HEK293 (cell line): ENCODE data around the gene FNDC8.

Experiments used
- CTCF ChIA-PET: fragments of 350-600 bp; formaldehyde crosslinking; extraction: SDS; loops from one replicate; lab custom pipeline; 2021; ENCODE audit warnings: antibody characterized with exemption; lab: Yijun Ruan, JAX
- POLR2A ChIA-PET: fragments of 300-600 bp; formaldehyde crosslinking; extraction: SDS; loops from one replicate; lab custom pipeline; 2020; ENCODE audit warnings: antibody characterized with exemption, inconsistent platforms; lab: Yijun Ruan, JAX
- H3K27ac ChIP-seq: fragments of 200-500 bp; sonication (Bioruptor generic); 2 replicates; pipeline ENCODE4 v1.5.1; 2014; ENCODE audit warnings: low read depth, low read length, control low read depth, inconsistent platforms; ENCODE audit errors: extremely low read depth
- H3K36me3 ChIP-seq, 2 experiments: fragments of 200-500 bp in 1 of 2; sonication (Bioruptor generic) in 1 of 2; 1 replicate in 1 of 2; 2 replicates in 1 of 2; pipeline ENCODE4 v1.5.1; 2014 to 2017; ENCODE audit warnings: inconsistent platforms in 2 of 2, low read length in 2 of 2; ENCODE audit not compliant: control insufficient read depth in 2 of 2, insufficient read depth in 1 of 2
- H3K4me1 ChIP-seq: fragments of 200-500 bp; sonication (Bioruptor generic); 2 replicates; pipeline ENCODE4 v1.5.1; 2014; ENCODE audit warnings: mild to moderate bottlenecking, low read length, inconsistent platforms; ENCODE audit not compliant: control insufficient read depth, insufficient read depth
- H3K4me3 ChIP-seq: 2 replicates; pipeline ENCODE4 v1.5.1; 2011; ENCODE audit warnings: low read depth, mild to moderate bottlenecking, control low read depth, low read length, moderate library complexity
- H3K9me3 ChIP-seq: fragments of 200-500 bp; sonication (Bioruptor generic); 2 replicates; pipeline ENCODE4 v1.5.1; 2014; ENCODE audit warnings: low read depth, low read length, inconsistent platforms; ENCODE audit not compliant: control insufficient read depth, insufficient read depth
- IKZF3 ChIP-seq: fragments of 450-650 bp; IDR thresholded peaks from 2 replicates; pipeline ENCODE4 v1.5.0; 2018; ENCODE audit warnings: missing biosample characterization, mild to moderate bottlenecking, missing genetic modification characterization, moderate library complexity
- KLF7 ChIP-seq: fragments of 450-650 bp; formaldehyde crosslinking; IDR thresholded peaks from 2 replicates; pipeline ENCODE4 v1.5.1; 2016; ENCODE audit warnings: missing biosample characterization, missing genetic modification characterization, borderline replicate concordance
- MEIS1 ChIP-seq: sonication (generic); formaldehyde crosslinking; IDR thresholded peaks from 2 replicates; pipeline ENCODE4 v1.8.1; 2022; ENCODE audit warnings: missing genetic modification reagents, mild to moderate bottlenecking, borderline replicate concordance
- MYNN ChIP-seq: fragments of 450-650 bp; formaldehyde crosslinking; IDR thresholded peaks from 2 replicates; pipeline ENCODE4 v1.5.1; 2016; ENCODE audit warnings: missing biosample characterization, missing genetic modification characterization, borderline replicate concordance
- PRDM1 ChIP-seq: fragments of 450-650 bp; formaldehyde crosslinking; IDR thresholded peaks from 2 replicates; pipeline ENCODE4; 2016; ENCODE audit warnings: missing biosample characterization, missing genetic modification characterization
- SP7 ChIP-seq: fragments of 450-650 bp; formaldehyde crosslinking; IDR thresholded peaks from 2 replicates; pipeline ENCODE4 v1.5.1; 2016; ENCODE audit warnings: missing biosample characterization, missing genetic modification characterization
- ZNF274 ChIP-seq, 2 experiments: fragments of 200-500 bp in 1 of 2; fragments of 450-650 bp in 1 of 2; sonication (Bioruptor generic) in 1 of 2; formaldehyde crosslinking in 1 of 2; IDR thresholded peaks; 2 replicates each; pipeline versions ENCODE4 v1.5.1 to v1.6.1; 2014 to 2016; ENCODE audit warnings: borderline replicate concordance in 1 of 2, inconsistent platforms in 1 of 2, low read length in 1 of 2, missing biosample characterization in 1 of 2, missing genetic modification characterization in 1 of 2
- ZNF529 ChIP-seq: fragments of 450-650 bp; formaldehyde crosslinking; IDR thresholded peaks from 2 replicates; pipeline ENCODE4 v1.5.1; 2017; ENCODE audit warnings: missing genetic modification characterization, missing biosample characterization; ENCODE audit not compliant: insufficient replicate concordance
- ZNF623 ChIP-seq: fragments of 450-650 bp; formaldehyde crosslinking; IDR thresholded peaks from 2 replicates; pipeline ENCODE4 v1.5.1; 2016; ENCODE audit warnings: missing biosample characterization, missing genetic modification characterization
- ZNF626 ChIP-seq: fragments of 450-650 bp; sonication (Bioruptor Pico); formaldehyde crosslinking; IDR thresholded peaks from 2 replicates; pipeline ENCODE4 v1.5.1; 2018; ENCODE audit warnings: missing biosample characterization, missing genetic modification characterization, inconsistent platforms
- ZNF701 ChIP-seq: fragments of 450-650 bp; formaldehyde crosslinking; IDR thresholded peaks from 2 replicates; pipeline ENCODE4 v1.5.1; 2016; ENCODE audit warnings: missing biosample characterization, missing genetic modification characterization
- ZNF777 ChIP-seq: fragments of 450-650 bp; formaldehyde crosslinking; IDR thresholded peaks from 2 replicates; pipeline ENCODE4 v1.5.1; 2017; ENCODE audit warnings: missing biosample characterization, missing genetic modification characterization, borderline replicate concordance
- ZNF792 ChIP-seq: fragments of 450-650 bp; formaldehyde crosslinking; IDR thresholded peaks from 2 replicates; pipeline ENCODE4 v1.5.1; 2016; ENCODE audit warnings: missing biosample characterization, missing genetic modification characterization
- ZXDB ChIP-seq: fragments of 450-650 bp; formaldehyde crosslinking; IDR thresholded peaks from 2 replicates; pipeline ENCODE4 v1.5.1; 2016; ENCODE audit warnings: missing biosample characterization, missing genetic modification characterization
- TF ChIP-seq, protein P1 (sequence below): fragments of 450-650 bp; formaldehyde crosslinking; IDR thresholded peaks from 2 replicates; pipeline ENCODE4 v1.5.0; 2017; ENCODE audit warnings: missing biosample characterization, missing genetic modification characterization, borderline replicate concordance
- TF ChIP-seq, protein P2 (sequence below): fragments of 450-650 bp; formaldehyde crosslinking; IDR thresholded peaks from 2 replicates; pipeline ENCODE4 v1.5.1; 2016; ENCODE audit warnings: missing biosample characterization, missing genetic modification characterization, borderline replicate concordance
- TF ChIP-seq, protein P3 (sequence below): sonication (generic); formaldehyde crosslinking; IDR thresholded peaks from 2 replicates; pipeline ENCODE4 v1.8.1; 2022; ENCODE audit warnings: mild to moderate bottlenecking, moderate library complexity, missing genetic modification reagents

FNDC8 gene

DNA sequence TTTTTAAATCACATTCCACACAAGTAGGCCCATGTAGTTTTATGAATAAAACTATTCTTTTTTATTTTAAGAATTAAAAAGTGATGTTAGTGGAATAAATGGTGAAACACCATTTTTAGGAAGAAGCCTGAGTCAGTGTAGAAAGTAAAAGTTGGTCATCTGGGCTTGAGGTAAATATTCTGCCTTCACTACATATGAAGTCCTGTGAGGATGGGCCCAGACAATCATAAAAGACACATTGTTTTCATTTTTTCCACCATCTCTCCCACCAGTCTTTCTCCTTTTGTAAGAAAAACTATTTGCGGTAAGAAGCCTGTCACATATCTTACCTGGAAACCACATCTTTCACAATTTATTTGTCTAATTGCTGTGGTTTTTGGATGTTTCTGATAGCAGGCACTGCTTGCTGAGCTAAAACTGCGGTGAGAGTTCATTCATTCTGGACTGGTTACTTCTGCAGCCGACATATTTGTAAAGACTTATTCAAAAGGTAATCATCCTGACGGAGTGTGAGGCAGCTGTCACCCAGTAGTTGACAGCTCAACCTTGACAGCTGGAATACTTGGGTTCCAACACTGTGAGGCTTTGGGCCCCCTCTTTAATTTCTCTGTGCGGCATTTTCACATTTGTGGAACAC lies 47.3 kb upstream of the FNDC8 start:
- Histone ChIP-seq H3K4me3 (no peak overlapping the region), H3K4me1 (peaks cover 9% of the 10 kb centered on the region; the same call in 1 of the 2 replicates), H3K27ac (no peak overlapping the region), H3K9me3 (no peaks in the 10 kb centered on the region), H3K36me3 (no peaks in the 10 kb centered on the region)
- ChIA-PET POLR2A (no interaction called here), CTCF (interaction anchor here (1.0 to 2.1 kb wide), 4 partner anchors 10 to 530 kb away, joined by 3 to 9 read pairs (median 6); partner anchors contain the start of gene RFFL)
- TF ChIP-seq ZXDB (tag by site-specific recombination) (no peak), IKZF3 (tag by site-specific recombination) (no peak), ZNF529 (tag by site-specific recombination) (no peak), ZNF701 (tag by site-specific recombination) (no peak), ZNF274 (IDR thresholded peaks at IDR 0.05; ENCODE audit: low read length) (no peak), ZNF274 (tag by site-specific recombination; IDR thresholded peaks at IDR 0.05; ENCODE audit: borderline replicate concordance) (no peak), SP7 (tag by site-specific recombination) (no peak), MEIS1 (CRISPR knock-in tag) (no peak), ZNF777 (no peak)
- TF ChIP-seq, protein P1, sequence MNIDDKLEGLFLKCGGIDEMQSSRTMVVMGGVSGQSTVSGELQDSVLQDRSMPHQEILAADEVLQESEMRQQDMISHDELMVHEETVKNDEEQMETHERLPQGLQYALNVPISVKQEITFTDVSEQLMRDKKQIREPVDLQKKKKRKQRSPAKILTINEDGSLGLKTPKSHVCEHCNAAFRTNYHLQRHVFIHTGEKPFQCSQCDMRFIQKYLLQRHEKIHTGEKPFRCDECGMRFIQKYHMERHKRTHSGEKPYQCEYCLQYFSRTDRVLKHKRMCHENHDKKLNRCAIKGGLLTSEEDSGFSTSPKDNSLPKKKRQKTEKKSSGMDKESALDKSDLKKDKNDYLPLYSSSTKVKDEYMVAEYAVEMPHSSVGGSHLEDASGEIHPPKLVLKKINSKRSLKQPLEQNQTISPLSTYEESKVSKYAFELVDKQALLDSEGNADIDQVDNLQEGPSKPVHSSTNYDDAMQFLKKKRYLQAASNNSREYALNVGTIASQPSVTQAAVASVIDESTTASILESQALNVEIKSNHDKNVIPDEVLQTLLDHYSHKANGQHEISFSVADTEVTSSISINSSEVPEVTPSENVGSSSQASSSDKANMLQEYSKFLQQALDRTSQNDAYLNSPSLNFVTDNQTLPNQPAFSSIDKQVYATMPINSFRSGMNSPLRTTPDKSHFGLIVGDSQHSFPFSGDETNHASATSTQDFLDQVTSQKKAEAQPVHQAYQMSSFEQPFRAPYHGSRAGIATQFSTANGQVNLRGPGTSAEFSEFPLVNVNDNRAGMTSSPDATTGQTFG (tag by site-specific recombination), result no peak
- TF ChIP-seq, protein P2, sequence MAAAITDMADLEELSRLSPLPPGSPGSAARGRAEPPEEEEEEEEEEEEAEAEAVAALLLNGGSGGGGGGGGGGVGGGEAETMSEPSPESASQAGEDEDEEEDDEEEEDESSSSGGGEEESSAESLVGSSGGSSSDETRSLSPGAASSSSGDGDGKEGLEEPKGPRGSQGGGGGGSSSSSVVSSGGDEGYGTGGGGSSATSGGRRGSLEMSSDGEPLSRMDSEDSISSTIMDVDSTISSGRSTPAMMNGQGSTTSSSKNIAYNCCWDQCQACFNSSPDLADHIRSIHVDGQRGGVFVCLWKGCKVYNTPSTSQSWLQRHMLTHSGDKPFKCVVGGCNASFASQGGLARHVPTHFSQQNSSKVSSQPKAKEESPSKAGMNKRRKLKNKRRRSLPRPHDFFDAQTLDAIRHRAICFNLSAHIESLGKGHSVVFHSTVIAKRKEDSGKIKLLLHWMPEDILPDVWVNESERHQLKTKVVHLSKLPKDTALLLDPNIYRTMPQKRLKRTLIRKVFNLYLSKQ (tag by site-specific recombination), result no peak
- TF ChIP-seq, protein P3, sequence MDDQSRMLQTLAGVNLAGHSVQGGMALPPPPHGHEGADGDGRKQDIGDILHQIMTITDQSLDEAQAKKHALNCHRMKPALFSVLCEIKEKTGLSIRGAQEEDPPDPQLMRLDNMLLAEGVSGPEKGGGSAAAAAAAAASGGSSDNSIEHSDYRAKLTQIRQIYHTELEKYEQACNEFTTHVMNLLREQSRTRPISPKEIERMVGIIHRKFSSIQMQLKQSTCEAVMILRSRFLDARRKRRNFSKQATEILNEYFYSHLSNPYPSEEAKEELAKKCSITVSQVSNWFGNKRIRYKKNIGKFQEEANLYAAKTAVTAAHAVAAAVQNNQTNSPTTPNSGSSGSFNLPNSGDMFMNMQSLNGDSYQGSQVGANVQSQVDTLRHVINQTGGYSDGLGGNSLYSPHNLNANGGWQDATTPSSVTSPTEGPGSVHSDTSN (CRISPR knock-in tag), result no peak

DNA sequence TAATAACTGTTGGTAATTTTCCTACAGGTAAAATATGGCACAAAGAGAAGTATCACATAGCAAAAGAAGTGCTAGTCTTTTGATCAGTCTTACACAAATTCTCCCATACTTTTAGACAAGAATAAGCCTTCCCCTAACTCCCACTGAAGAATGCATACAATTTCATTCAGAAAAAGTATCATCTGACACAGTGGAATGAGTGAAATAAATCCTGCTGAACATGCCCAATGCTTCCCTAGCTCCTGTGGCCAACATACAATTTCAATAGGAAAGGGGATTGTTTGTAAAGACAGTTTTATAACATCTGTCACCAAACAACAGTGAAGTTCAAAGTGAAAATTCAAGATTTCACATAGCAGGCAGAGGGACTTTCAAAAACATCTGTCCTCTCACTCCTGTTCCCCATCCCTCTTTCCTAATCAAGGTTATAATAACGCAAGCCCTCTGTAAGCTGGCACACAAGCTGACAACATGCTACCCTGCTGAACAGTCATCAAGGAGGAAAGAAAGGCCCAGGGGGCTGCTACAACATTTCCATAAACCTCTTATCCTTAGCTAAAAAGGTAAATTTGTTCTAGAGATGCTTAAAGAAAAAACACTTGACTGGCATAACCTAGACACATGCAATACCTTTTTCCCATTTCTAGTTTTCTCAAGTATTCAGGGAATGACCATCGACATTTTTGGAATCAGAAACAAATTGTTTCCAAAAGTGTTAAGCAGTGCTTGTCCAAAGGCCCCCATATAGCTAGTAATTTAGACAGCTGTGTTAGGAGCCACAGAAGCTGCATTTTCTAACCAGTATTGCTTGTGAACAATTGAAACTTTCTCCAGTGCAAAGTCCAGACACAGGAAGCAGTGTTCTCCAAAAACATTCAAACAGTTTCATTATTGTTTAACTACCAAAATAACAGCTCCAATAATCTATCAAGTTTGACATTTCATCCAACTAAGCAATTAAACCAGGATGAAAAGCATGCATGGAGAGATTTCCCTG lies 46.4 kb upstream of the FNDC8 start:
- H3K4me3 ChIP-seq, result no peak overlapping the region
- TF ChIP-seq, protein P1 (tag by site-specific recombination), result no peak
- TF ChIP-seq KLF7 (tag by site-specific recombination) (no peak), PRDM1 (tag by site-specific recombination) (peak; percentile 17; the same call in 1 of the 2 replicates), ZNF623 (tag by site-specific recombination) (no peak), ZNF626 (tag by site-specific recombination) (no peak), ZNF792 (tag by site-specific recombination) (no peak), MYNN (tag by site-specific recombination) (no peak)

More for the DNA sequence above, 46.4 kb upstream of the FNDC8 start:
- Histone ChIP-seq H3K9me3 (no peaks in the 10 kb centered on the region), H3K36me3 (no peaks in the 10 kb centered on the region), H3K4me1 (peaks cover 9% of the 10 kb centered on the region; the same call in 1 of the 2 replicates), H3K27ac (no peak overlapping the region)
- CTCF ChIA-PET, result interaction anchor here (0.6 to 2.1 kb wide), 6 partner anchors 9 to 53 kb away, joined by 3 to 9 read pairs (median 3); partner anchors contain the start of gene RFFL
- POLR2A ChIA-PET, result no interaction called here
